Vagina (tissue), 2 donors: Measurements from ENCODE around the gene GNL3. TPM values are rescaled to one million over a fixed set of nuclear protein-coding genes. Genes with fewer than 3 reads are reported as not detected.
"Not testable (repeated sequence)": the region's sequence is repeated elsewhere in the genome, so short reads cannot be mapped to it uniquely, and the experiment has no call there.

ENCODE experiments used
- DNase-seq, 2 donors: peaks; one replicate each; pipeline ENCODE4 v3.0.0-alpha.2; 2017; ENCODE audit errors: extremely low spot score in 2 of 2
- H3K27ac ChIP-seq: fragments of 200-600 bp; sonication (generic); one replicate; pipeline ENCODE4 v1.5.1; 2019
- H3K27me3 ChIP-seq: fragments of 200-600 bp; sonication (generic); one replicate; pipeline ENCODE4 v1.5.1; 2019
- H3K36me3 ChIP-seq, 2 donors: fragments of 200-600 bp; sonication (generic); one replicate each; pipeline ENCODE4 v1.5.1; 2017 to 2019
- H3K4me1 ChIP-seq: fragments of 200-600 bp; sonication (generic); one replicate; pipeline ENCODE4 v1.5.1; 2019
- H3K4me3 ChIP-seq, 2 donors: fragments of 200-600 bp; sonication (generic); 1 replicate in 1 of 2; 2 replicates in 1 of 2; pipeline ENCODE4 v1.5.1; 2016 to 2019
- H3K9me3 ChIP-seq: fragments of 200-600 bp; sonication (generic); one replicate; pipeline ENCODE4 v1.5.1; 2019
- CTCF ChIP-seq, 3 experiments: fragments of 450-650 bp in 2 of 3; fragments of 200-600 bp in 1 of 3; sonication (generic) in 1 of 3; IDR thresholded peaks; one replicate each; pipeline ENCODE4 v1.5.1; 2017 to 2019; ENCODE audit warnings: antibody characterized with exemption in 3 of 3, mild to moderate bottlenecking in 2 of 3, moderate library complexity in 2 of 3
- POLR2A ChIP-seq, 2 donors: fragments of 450-650 bp; IDR thresholded peaks; one replicate each; pipeline ENCODE4 v1.6.1; 2017; ENCODE audit warnings: antibody characterized with exemption in 2 of 2, mild to moderate bottlenecking in 2 of 2, moderate library complexity in 2 of 2
- POLR2AphosphoS5 ChIP-seq, 2 donors: sonication (generic); formaldehyde crosslinking; IDR thresholded peaks; one replicate each; pipeline ENCODE4 v1.9.0; 2017; ENCODE audit warnings: antibody characterized with exemption in 2 of 2, mild to moderate bottlenecking in 2 of 2, low read depth in 1 of 2; ENCODE audit not compliant: insufficient read depth in 1 of 2
- intact Hi-C: fragments of 100-400 bp; cut with DNase I; formaldehyde crosslinking; loops from one replicate; pipeline ENCODE4 v1.15.1; 2023
- total RNA-seq: library from RNA; depleted of rRNA; stranded (reverse); fragments of >200 nt; gene quantifications from one replicate; pipeline ENCODE4 v1.2.3, GENCODE V29; 2016

Gene GNL3
- total RNA-seq, 1 donor from 2014 or later: 73.4 TPM

GRCh38 chr3:52723935-52724334, 38.1 kb downstream of the GNL3 start:
- intact Hi-C loops: no loop called here

GRCh38 chr3:52724511-52724910, 38.7 kb downstream of the GNL3 start:
- H3K27ac ChIP-seq: no peak overlapping the region
- peaks cover 5% of the 10 kb centered on the region for H3K9me3 ChIP-seq
- no peaks in the 10 kb centered on the region for H3K4me1 ChIP-seq
- no peak for DNase-seq
- TF ChIP-seq POLR2A (IDR thresholded peaks at IDR 0.05) (no peak), POLR2AphosphoS5 (IDR thresholded peaks at IDR 0.05; ENCODE audit: insufficient read depth in 1 of 2, low read depth in 1 of 2) (no peak), CTCF (IDR thresholded peaks at IDR 0.05) (no peak)
- intact Hi-C loops: no loop called here
- no peak overlapping the region for H3K4me3 ChIP-seq
- no peaks in the 10 kb centered on the region for H3K27me3 ChIP-seq
- H3K36me3 ChIP-seq: peaks cover 0 to 10% of the 10 kb centered on the region in 2 donors

More at GRCh38 chr3:52723935-52724334, 38.1 kb downstream of the GNL3 start:
- H3K27me3 ChIP-seq: no peaks in the 10 kb centered on the region
- no peak overlapping the region for H3K27ac ChIP-seq
- peaks cover 3% of the 10 kb centered on the region for H3K9me3 ChIP-seq
- DNase-seq: no peak
- H3K4me3 ChIP-seq: no peak overlapping the region
- TF ChIP-seq POLR2AphosphoS5 (IDR thresholded peaks at IDR 0.05; ENCODE audit: insufficient read depth in 1 of 2, low read depth in 1 of 2) (no peak), CTCF (IDR thresholded peaks at IDR 0.05) (no peak), POLR2A (IDR thresholded peaks at IDR 0.05) (no peak)
- peaks cover 0 to 16% of the 10 kb centered on the region in 2 donors for H3K36me3 ChIP-seq
- no peaks in the 10 kb centered on the region for H3K4me1 ChIP-seq

GRCh38 chr3:52728753-52729152, 42.9 kb downstream of the GNL3 start:
- H3K27me3 ChIP-seq, intact Hi-C loops, H3K4me1 ChIP-seq, H3K9me3 ChIP-seq, H3K4me3 ChIP-seq, DNase-seq, H3K27ac ChIP-seq: not testable (repeated sequence)
- peaks cover 0 to 24% of the 10 kb centered on the region in 2 donors for H3K36me3 ChIP-seq

- no peak for TF ChIP-seq POLR2A (IDR thresholded peaks at IDR 0.05)
- no peak for TF ChIP-seq POLR2AphosphoS5 (IDR thresholded peaks at IDR 0.05; ENCODE audit: insufficient read depth in 1 of 2, low read depth in 1 of 2)
- TF ChIP-seq CTCF (IDR thresholded peaks at IDR 0.05): no peak
- no peak for DNase-seq
- Histone ChIP-seq H3K9me3 (peaks cover 5% of the 10 kb centered on the region), H3K4me3 (no peak overlapping the region), H3K27me3 (no peaks in the 10 kb centered on the region), H3K36me3 (peaks cover 0 to 32% of the 10 kb centered on the region in 2 donors), H3K4me1 (no peaks in the 10 kb centered on the region), H3K27ac (no peak overlapping the region)
- intact Hi-C loops: no loop called here
These were observed 44.8 kb downstream of the GNL3 start for GRCh38 chr3:52730681-52731080.

DNA sequence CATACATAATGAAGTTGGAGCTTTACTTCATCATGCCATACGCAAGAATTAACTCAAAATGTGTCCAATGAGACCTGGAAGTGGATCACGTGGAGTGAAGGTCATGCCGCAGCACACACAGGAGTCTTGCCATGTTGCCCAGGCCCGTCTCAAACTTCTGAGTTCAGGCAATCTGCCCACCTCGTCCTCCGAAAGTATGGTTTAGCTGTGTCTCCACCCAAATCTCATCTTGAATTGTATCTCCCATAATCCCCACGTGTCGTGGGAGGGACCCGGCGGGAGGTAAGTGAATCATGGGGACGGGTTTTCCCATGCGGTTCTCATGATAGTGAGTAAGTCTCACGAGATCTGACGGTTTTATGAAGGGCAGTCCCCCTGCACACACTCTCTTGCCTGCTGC, 45.8 kb downstream of the GNL3 start:
- H3K36me3 ChIP-seq: peaks cover 0 to 39% of the 10 kb centered on the region in 2 donors
- no peak overlapping the region for H3K27ac ChIP-seq
- H3K4me1 ChIP-seq: no peaks in the 10 kb centered on the region
- TF ChIP-seq POLR2A (IDR thresholded peaks at IDR 0.05): no peak
- no peak for TF ChIP-seq POLR2AphosphoS5 (IDR thresholded peaks at IDR 0.05; ENCODE audit: insufficient read depth in 1 of 2, low read depth in 1 of 2)
- no peak for TF ChIP-seq CTCF (IDR thresholded peaks at IDR 0.05)
- intact Hi-C loops: no loop called here
- no peaks in the 10 kb centered on the region for H3K27me3 ChIP-seq
- peaks cover 5% of the 10 kb centered on the region for H3K9me3 ChIP-seq
- no peak for DNase-seq
- H3K4me3 ChIP-seq: no peak overlapping the region
